ENCODE measurements around the gene LIN37. TPM values are rescaled to one million over a fixed set of nuclear protein-coding genes. Genes with fewer than 3 reads are reported as not detected.

LIN37 gene
- total RNA-seq, 3 donors from 2014 or later = 12.8 to 15.4 (median 14.2) TPM

DNA sequence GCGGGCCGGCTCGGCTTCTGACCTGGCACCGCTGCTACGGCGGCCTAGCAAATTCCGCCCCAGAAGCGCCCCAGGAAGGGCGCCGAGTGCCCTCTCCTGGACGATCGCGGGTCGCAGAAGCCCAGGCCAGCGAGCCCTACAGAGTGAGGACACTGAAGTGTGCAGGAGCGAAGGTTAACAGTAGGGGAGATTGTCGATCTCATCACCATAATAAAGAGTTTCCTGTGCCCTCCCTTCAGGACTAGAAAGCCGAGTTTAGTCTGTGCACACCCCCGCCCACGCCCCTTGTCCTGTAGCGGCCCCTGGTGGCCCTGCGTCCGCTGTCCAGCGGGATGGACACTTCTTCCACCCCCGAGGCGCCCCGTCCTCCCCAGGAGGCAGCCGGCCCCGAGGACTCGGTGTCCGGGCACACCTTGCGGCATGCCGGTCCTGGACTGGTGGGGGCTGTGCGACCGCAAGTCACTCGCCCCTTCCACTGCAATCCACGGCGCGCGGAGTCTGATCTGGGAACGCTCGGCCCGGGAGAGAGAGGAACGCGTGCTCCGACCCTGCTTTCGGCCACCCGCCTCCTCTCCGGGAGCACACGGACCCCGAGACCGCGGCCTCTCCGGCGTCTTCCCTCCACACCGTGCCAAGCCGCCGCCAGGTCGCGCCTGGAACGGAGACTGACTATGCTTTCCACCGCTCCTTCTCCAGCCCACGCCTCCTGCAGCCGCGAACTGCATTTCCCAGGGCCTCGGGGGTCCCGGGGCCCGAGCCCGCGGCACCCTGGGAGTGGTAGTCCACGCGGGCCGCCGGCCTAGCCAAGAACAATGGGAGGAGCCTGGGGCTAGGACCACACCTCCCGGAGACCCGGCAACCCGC lies 31.3 kb upstream of the LIN37 start:
- H3K4me3 ChIP-seq = peak overlapping the region; percentile 76 to 93 (median 90)
- no peaks in the 10 kb centered on the region for H3K27me3 ChIP-seq
- no peaks in the 10 kb centered on the region for H3K36me3 ChIP-seq
- H3K4me1 ChIP-seq = peaks cover 17 to 19% of the 10 kb centered on the region in 2 donors
- intact Hi-C loops (cut with DNase I; ENCODE audit: low total_unique reads) = no loop called here
- H3K27ac ChIP-seq = peak overlapping the region; percentile 88 to 93
- DNase-seq (ENCODE audit: low spot score in 2 of 2) = peak; percentile 93 to 96
- TF ChIP-seq POLR2AphosphoS5 (IDR thresholded peaks at IDR 0.05) (peak in 1 of 3 donors; percentile 18), POLR2A (IDR thresholded peaks at IDR 0.05) (no peak)
- TF ChIP-seq, protein P1, sequence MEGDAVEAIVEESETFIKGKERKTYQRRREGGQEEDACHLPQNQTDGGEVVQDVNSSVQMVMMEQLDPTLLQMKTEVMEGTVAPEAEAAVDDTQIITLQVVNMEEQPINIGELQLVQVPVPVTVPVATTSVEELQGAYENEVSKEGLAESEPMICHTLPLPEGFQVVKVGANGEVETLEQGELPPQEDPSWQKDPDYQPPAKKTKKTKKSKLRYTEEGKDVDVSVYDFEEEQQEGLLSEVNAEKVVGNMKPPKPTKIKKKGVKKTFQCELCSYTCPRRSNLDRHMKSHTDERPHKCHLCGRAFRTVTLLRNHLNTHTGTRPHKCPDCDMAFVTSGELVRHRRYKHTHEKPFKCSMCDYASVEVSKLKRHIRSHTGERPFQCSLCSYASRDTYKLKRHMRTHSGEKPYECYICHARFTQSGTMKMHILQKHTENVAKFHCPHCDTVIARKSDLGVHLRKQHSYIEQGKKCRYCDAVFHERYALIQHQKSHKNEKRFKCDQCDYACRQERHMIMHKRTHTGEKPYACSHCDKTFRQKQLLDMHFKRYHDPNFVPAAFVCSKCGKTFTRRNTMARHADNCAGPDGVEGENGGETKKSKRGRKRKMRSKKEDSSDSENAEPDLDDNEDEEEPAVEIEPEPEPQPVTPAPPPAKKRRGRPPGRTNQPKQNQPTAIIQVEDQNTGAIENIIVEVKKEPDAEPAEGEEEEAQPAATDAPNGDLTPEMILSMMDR (IDR thresholded peaks at IDR 0.05) = peak; percentile 43 to 90 (median 86)
- H3K9me3 ChIP-seq = no peaks in the 10 kb centered on the region

DNA sequence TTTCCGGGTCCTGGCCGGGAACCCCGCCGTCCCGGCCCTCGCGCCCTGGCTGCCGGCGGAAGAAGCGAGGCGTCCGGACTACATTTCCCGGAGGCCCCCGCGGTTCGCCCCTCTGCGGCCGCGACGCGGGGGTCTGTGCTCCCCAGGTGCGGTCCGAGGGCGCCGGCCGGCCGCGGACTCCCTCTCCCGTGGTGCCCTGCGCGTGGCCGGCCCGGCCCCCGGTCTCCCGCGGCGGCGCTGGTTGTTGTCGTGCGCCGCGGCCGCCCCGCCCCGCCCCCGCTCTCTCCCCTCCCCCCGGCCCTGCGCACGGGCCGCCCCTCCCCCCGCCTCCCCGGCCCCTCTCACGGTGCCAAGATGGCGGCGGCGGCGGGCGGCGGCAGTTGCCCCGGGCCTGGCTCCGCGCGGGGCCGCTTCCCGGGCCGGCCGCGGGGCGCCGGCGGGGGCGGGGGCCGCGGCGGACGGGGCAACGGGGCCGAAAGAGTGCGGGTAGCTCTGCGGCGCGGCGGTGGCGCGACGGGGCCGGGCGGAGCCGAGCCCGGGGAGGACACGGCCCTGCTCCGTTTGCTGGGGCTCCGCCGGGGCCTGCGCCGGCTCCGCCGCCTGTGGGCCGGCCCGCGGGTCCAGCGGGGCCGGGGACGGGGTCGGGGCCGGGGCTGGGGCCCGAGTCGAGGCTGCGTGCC lies 30.6 kb upstream of the LIN37 start, which contains the start of gene KMT2B:
Gene KMT2B, plus strand, starts transcription at position 339 of the 680 bp plus-strand sequence. Its CDS starts 16 bp downstream, at position 355.
- DNase-seq (ENCODE audit: low spot score in 2 of 2) = no peak
- H3K9me3 ChIP-seq = no peaks in the 10 kb centered on the region
- intact Hi-C loops (cut with DNase I; ENCODE audit: low total_unique reads) = no loop called here
- H3K4me3 ChIP-seq = peak within 1 kb of the TSS; percentile 76 to 93 (median 90)
- H3K27me3 ChIP-seq = no peaks in the 10 kb centered on the region
- H3K4me1 ChIP-seq = peaks cover 17 to 19% of the 10 kb centered on the region in 2 donors
- peak within 1 kb of the TSS; percentile 88 to 93 for H3K27ac ChIP-seq
- H3K36me3 ChIP-seq = no peaks in the 10 kb centered on the region
- no peak for TF ChIP-seq POLR2A (IDR thresholded peaks at IDR 0.05)
- peak in 2 of 3 donors; percentile 6 to 62 for TF ChIP-seq POLR2AphosphoS5 (IDR thresholded peaks at IDR 0.05)

DNA sequence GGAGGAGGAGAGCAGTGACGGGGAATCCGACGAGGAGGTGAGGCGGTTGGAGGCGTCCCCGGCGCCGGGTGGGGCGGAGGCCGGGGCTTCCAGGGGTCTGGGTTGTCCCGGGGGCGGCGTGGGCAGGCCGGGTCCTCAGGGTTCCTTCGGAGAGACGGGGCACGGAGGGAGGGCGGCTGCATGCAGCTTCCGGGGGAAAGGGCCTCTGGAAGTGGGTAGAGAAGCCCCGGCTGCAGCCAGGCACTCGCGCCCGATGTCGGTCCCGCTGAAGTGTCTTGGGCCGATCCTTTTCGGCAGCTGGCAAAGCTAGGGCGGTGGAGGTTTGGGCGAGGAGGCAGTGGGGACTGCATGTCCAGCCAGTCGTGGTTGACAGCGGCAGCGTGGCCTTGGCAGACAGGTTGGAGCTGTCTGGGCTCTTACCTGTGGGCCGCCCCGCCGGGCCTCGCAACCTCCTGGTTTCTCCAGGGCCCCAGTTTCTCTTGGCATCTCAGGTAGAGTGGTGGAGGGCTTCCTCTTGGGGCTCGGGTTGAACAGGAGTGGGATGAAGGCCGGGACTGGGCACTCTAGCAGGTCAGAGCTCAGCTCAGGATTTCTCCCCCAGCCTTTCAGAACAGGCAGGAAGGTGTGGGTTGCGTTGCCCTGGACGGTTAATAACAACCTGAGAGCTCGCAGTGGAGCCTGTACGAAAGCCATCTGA lies 29.9 kb upstream of the LIN37 start:
- Histone ChIP-seq H3K36me3 (no peaks in the 10 kb centered on the region), H3K9me3 (no peaks in the 10 kb centered on the region), H3K4me1 (peaks cover 17 to 19% of the 10 kb centered on the region in 2 donors), H3K27ac (peak overlapping the region; percentile 88 to 93), H3K4me3 (peak overlapping the region; percentile 76 to 93 (median 90)), H3K27me3 (no peaks in the 10 kb centered on the region)
- DNase-seq (ENCODE audit: low spot score in 2 of 2) = no peak
- TF ChIP-seq POLR2A (IDR thresholded peaks at IDR 0.05) = no peak
- TF ChIP-seq, protein P1 (IDR thresholded peaks at IDR 0.05) = no peak
- no peak for TF ChIP-seq POLR2AphosphoS5 (IDR thresholded peaks at IDR 0.05)
- intact Hi-C loops (cut with DNase I; ENCODE audit: low total_unique reads) = no loop called here

DNA sequence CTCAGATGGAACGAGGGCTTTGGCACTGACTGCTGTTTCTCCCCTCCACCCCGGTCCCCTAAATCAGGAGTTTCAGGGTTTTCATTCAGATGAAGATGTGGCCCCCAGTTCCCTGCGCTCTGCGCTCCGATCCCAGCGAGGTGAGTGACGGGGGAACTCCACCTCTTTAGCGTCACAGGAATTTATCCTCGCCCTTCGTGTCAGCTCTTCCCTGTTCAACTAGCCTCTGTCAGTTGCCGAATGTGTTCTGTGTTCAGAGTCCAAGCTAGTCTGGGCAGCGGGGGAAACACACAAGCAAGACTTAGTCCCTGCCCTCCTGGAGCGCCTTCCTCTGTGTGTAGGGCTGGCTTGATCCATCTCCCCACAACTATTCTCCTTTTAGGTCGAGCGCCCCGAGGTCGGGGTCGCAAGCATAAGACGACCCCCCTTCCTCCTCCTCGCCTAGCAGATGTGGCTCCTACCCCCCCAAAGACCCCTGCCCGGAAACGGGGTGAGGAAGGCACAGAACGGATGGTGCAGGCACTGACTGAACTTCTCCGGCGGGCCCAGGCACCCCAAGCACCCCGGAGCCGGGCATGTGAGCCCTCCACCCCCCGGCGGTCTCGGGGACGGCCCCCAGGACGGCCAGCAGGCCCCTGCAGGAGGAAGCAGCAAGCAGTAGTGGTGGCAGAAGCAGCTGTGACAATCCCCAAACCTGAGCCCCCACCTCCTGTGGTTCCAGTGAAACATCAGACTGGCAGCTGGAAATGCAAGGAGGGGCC lies 28.8 kb upstream of the LIN37 start:
- Histone ChIP-seq H3K9me3 (no peaks in the 10 kb centered on the region), H3K4me1 (peaks cover 17 to 19% of the 10 kb centered on the region in 2 donors), H3K4me3 (peak overlapping the region in 1 of 3 donors; percentile 93), H3K27me3 (no peaks in the 10 kb centered on the region), H3K36me3 (peaks cover 4% of the 10 kb centered on the region), H3K27ac (peak overlapping the region; percentile 88 to 93)
- TF ChIP-seq, protein P1 (IDR thresholded peaks at IDR 0.05) = no peak
- TF ChIP-seq POLR2AphosphoS5 (IDR thresholded peaks at IDR 0.05) (no peak), POLR2A (IDR thresholded peaks at IDR 0.05) (no peak)
- intact Hi-C loops (cut with DNase I; ENCODE audit: low total_unique reads) = no loop called here
- DNase-seq (ENCODE audit: low spot score in 2 of 2) = no peak

DNA sequence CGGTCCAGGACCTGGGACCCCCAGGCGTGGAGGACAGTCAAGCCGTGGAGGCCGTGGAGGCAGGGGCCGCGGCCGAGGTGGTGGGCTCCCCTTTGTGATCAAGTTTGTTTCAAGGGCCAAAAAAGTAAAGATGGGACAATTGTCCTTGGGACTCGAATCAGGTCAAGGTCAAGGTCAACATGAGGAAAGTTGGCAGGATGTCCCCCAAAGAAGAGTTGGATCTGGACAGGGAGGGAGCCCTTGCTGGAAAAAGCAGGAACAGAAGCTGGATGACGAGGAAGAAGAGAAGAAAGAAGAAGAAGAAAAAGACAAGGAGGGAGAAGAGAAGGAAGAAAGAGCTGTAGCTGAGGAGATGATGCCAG lies 28.2 kb upstream of the LIN37 start:
- H3K36me3 ChIP-seq = peaks cover 8% of the 10 kb centered on the region
- intact Hi-C loops (cut with DNase I; ENCODE audit: low total_unique reads) = no loop called here
- H3K27ac ChIP-seq = no peak overlapping the region
- H3K4me1 ChIP-seq = peaks cover 17 to 19% of the 10 kb centered on the region in 2 donors
- no peaks in the 10 kb centered on the region for H3K27me3 ChIP-seq
- no peaks in the 10 kb centered on the region for H3K9me3 ChIP-seq
- TF ChIP-seq, protein P1 (IDR thresholded peaks at IDR 0.05) = no peak
- TF ChIP-seq POLR2AphosphoS5 (IDR thresholded peaks at IDR 0.05) = no peak
- no peak for TF ChIP-seq POLR2A (IDR thresholded peaks at IDR 0.05)
- DNase-seq (ENCODE audit: low spot score in 2 of 2) = no peak
- H3K4me3 ChIP-seq = peak overlapping the region in 1 of 3 donors; percentile 93

Data from breast epithelium (tissue), 4 donors.